K562 (cell line): Measurements from ENCODE around the gene GRID2IP. TPM values are rescaled to one million over a fixed set of nuclear protein-coding genes. Genes with fewer than 3 reads are reported as not detected.

Experiments
- CBFA2T2 ChIP-seq: fragments of 450-650 bp; conservative IDR thresholded peaks from 2 replicates; pipeline ENCODE4 v1.6.1; 2017; ENCODE audit warnings: mild to moderate bottlenecking
- EGR1 ChIP-seq: fragments of 450-650 bp; conservative IDR thresholded peaks from 2 replicates; pipeline ENCODE4 v1.6.1; 2017; ENCODE audit warnings: mild to moderate bottlenecking
- HMGN3 ChIP-seq: IDR thresholded peaks from 2 replicates; pipeline ENCODE4 v1.6.1; 2011; ENCODE audit warnings: borderline replicate concordance, low read depth, mild to moderate bottlenecking, mixed read lengths, low read length; ENCODE audit not compliant: insufficient read length; ENCODE audit errors: extremely low read depth
- STAG1 ChIP-seq: sonication (generic); formaldehyde crosslinking; IDR thresholded peaks from 2 replicates; pipeline ENCODE4 v1.5.0; 2020; ENCODE audit warnings: missing genetic modification reagents, borderline replicate concordance
- polyA plus RNA-seq, 8 experiments: library from polyadenylated mRNA; depleted of rRNA in 4 of 8; stranded (reverse) in 5 of 8; unstranded in 3 of 8; fragments of >200 nt; fragmentation: Nextera tagmentation in 2 of 8; fragmentation: Illumina TruSeq in 1 of 8; extraction: Ambion mirVana in 2 of 8; extraction: Trizol in 1 of 8; gene quantifications; 2 replicates each; pipeline versions ENCODE4 v1.2.1 to v1.2.3, GENCODE V29; 2011 to 2014; ENCODE audit warnings: inconsistent platforms in 1 of 8, missing spikeins in 1 of 8
- total RNA-seq, 7 experiments: library from RNA; depleted of rRNA in 6 of 7; stranded (reverse); fragments of >200 nt in 6 of 7; fragmentation: Illumina TruSeq in 2 of 7; extraction: Trizol in 2 of 7; gene quantifications; 2 replicates each; pipeline versions ENCODE4 v1.2.1 to v1.2.3, GENCODE V29; 2011 to 2021; ENCODE audit warnings: low replicate concordance in 1 of 7
- TF ChIP-seq, protein P1 (sequence below): sonication (generic); formaldehyde crosslinking; IDR thresholded peaks from 2 replicates; pipeline ENCODE4 v1.8.1; 2023; ENCODE audit warnings: mild to moderate bottlenecking, missing genetic modification reagents
- TF ChIP-seq, protein P2 (sequence below): fragments of 450-650 bp; IDR thresholded peaks from 2 replicates; pipeline ENCODE4 v1.6.1; 2016; ENCODE audit warnings: antibody characterized with exemption
- TF ChIP-seq, protein P3 (sequence below), 2 experiments: IDR thresholded peaks; 2 replicates each; pipeline ENCODE4 v1.6.1; 2011; ENCODE audit warnings: borderline replicate concordance in 1 of 2, control low read depth in 1 of 2, low read depth in 1 of 2, low read length in 1 of 2, mild to moderate bottlenecking in 1 of 2, mixed read lengths in 1 of 2, moderate library complexity in 1 of 2; ENCODE audit not compliant: insufficient read depth in 1 of 2, insufficient read length in 1 of 2, poor library complexity in 1 of 2, severe bottlenecking in 1 of 2; ENCODE audit errors: extremely low read depth in 1 of 2
- TF ChIP-seq, protein P4 (sequence below): sonication (generic); formaldehyde crosslinking; IDR thresholded peaks from 2 replicates; pipeline ENCODE4 v1.8.0; 2022; ENCODE audit warnings: mild to moderate bottlenecking, missing genetic modification reagents

The GRID2IP gene
- total and polyA plus RNA-seq, 9 of the 15 experiments (the other 6 are each of a cell fraction or from before 2014, with no cell fraction given): not detected

DNA sequence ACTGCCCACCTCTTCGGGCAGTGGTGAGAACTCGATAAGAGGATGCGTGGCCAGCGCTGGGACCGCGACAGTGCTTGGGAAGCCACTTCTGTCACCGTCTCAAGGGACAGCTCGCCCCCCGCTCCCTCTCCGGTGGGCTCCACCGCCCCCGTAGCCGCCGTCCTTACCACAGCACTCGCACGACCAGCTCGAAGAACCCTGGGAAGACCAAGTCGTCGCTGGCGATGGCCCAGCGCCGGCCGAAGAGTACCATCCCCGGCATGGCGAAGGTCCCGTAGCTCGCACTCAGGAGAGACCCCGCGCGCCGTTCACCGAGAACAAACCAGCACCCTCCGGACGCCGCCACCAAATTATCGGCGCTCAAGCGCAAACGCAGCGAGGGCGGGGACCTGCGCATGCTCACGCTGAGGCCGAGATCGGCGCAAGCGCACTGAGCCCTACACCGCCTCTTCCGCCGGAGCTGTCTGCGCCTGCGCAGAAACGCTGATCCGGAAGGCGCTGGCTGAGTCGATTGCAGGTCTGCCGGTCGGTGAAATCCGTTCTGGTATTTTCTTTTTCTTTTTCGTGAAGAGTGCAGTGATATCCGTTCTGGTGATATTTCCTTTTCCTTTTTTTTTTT, 103.6 kb downstream of the GRID2IP start, which contains the start of gene DAGLB (continued):
- TF ChIP-seq, protein P1, sequence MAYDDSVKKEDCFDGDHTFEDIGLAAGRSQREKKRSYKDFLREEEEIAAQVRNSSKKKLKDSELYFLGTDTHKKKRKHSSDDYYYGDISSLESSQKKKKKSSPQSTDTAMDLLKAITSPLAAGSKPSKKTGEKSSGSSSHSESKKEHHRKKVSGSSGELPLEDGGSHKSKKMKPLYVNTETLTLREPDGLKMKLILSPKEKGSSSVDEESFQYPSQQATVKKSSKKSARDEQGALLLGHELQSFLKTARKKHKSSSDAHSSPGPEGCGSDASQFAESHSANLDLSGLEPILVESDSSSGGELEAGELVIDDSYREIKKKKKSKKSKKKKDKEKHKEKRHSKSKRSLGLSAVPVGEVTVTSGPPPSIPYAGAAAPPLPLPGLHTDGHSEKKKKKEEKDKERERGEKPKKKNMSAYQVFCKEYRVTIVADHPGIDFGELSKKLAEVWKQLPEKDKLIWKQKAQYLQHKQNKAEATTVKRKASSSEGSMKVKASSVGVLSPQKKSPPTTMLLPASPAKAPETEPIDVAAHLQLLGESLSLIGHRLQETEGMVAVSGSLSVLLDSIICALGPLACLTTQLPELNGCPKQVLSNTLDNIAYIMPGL (CRISPR knock-in tag): 0 out of 2 replicates have a peak, but pooled peaks have one; percentile 70
- TF ChIP-seq, protein P2, sequence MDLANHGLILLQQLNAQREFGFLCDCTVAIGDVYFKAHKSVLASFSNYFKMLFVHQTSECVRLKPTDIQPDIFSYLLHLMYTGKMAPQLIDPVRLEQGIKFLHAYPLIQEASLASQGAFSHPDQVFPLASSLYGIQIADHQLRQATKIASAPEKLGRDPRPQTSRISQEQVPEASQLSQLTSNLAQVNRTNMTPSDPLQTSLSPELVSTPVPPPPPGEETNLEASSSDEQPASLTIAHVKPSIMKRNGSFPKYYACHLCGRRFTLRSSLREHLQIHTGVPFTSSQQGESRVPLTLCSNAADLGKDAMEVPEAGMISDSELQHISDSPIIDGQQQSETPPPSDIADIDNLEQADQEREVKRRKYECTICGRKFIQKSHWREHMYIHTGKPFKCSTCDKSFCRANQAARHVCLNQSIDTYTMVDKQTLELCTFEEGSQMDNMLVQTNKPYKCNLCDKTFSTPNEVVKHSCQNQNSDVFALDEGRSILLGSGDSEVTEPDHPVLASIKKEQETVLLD: peak; percentile 99
- TF ChIP-seq EGR1 (peak; percentile 76), CBFA2T2 (no peak), STAG1 (CRISPR knock-in tag) (0 out of 2 replicates have a peak, but pooled peaks have one; percentile 1), HMGN3 (peak; percentile 32)
- TF ChIP-seq, protein P3, sequence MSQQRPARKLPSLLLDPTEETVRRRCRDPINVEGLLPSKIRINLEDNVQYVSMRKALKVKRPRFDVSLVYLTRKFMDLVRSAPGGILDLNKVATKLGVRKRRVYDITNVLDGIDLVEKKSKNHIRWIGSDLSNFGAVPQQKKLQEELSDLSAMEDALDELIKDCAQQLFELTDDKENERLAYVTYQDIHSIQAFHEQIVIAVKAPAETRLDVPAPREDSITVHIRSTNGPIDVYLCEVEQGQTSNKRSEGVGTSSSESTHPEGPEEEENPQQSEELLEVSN (IDR thresholded peaks at IDR 0.05; ENCODE audit: borderline replicate concordance in 1 of 2, extremely low read depth in 1 of 2, insufficient read depth in 1 of 2, insufficient read length in 1 of 2, low read depth in 1 of 2, low read length in 1 of 2, poor library complexity in 1 of 2, severe bottlenecking in 1 of 2): peak; percentile 15 to 59
- TF ChIP-seq, protein P4, sequence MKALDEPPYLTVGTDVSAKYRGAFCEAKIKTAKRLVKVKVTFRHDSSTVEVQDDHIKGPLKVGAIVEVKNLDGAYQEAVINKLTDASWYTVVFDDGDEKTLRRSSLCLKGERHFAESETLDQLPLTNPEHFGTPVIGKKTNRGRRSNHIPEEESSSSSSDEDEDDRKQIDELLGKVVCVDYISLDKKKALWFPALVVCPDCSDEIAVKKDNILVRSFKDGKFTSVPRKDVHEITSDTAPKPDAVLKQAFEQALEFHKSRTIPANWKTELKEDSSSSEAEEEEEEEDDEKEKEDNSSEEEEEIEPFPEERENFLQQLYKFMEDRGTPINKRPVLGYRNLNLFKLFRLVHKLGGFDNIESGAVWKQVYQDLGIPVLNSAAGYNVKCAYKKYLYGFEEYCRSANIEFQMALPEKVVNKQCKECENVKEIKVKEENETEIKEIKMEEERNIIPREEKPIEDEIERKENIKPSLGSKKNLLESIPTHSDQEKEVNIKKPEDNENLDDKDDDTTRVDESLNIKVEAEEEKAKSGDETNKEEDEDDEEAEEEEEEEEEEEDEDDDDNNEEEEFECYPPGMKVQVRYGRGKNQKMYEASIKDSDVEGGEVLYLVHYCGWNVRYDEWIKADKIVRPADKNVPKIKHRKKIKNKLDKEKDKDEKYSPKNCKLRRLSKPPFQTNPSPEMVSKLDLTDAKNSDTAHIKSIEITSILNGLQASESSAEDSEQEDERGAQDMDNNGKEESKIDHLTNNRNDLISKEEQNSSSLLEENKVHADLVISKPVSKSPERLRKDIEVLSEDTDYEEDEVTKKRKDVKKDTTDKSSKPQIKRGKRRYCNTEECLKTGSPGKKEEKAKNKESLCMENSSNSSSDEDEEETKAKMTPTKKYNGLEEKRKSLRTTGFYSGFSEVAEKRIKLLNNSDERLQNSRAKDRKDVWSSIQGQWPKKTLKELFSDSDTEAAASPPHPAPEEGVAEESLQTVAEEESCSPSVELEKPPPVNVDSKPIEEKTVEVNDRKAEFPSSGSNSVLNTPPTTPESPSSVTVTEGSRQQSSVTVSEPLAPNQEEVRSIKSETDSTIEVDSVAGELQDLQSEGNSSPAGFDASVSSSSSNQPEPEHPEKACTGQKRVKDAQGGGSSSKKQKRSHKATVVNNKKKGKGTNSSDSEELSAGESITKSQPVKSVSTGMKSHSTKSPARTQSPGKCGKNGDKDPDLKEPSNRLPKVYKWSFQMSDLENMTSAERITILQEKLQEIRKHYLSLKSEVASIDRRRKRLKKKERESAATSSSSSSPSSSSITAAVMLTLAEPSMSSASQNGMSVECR (CRISPR knock-in tag): peak; percentile 65; the same call in 1 of the 2 replicates
